ENCODE measurements around the gene DNAJC1.

Gene DNAJC1

DNA sequence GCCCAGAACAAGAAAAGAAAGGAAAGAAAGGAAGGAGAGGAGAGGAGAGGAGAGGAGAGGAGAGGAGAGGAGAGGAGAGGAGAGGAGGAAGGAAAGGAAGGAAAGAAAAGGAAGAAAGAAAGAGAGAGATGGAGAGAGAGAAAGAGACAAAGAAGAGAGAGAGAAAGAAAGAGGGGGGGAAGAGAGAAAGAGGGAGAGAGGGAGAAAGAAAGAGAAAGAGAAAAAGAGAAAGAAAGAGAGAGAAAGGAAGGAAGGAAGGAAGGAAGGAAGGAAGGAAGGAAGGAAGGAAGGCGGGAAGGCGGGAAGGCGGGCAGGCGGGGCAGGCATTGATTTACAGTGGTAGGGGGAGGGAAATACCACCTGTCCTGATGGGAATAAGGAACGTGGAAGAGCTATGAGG is 92.7 kb downstream of the DNAJC1 start:
- Histone ChIP-seq H3K9ac (ENCODE audit: low read depth, low read length) (no peak overlapping the region), H3K4me1 (ENCODE audit: insufficient read depth, low read length) (no peaks in the 10 kb centered on the region), H3K4me3 (ENCODE audit: low read depth in 1 of 2, low read length in 2 of 2) (no peak overlapping the region), H3K4me2 (ENCODE audit: insufficient read depth, low read length) (no peak overlapping the region), H4K20me1 (ENCODE audit: insufficient read depth, low read length) (no peaks in the 10 kb centered on the region), H3K36me3 (ENCODE audit: insufficient read depth, low read length) (no peaks in the 10 kb centered on the region), H3K27me3 (ENCODE audit: insufficient read depth, low read length, poor library complexity) (no peaks in the 10 kb centered on the region), H2AFZ (ENCODE audit: low read depth, low read length) (no peak overlapping the region), H3K79me2 (ENCODE audit: insufficient read depth, low read length) (no peaks in the 10 kb centered on the region), H3K9me3 (ENCODE audit: insufficient read depth, low read length, severe bottlenecking) (no peaks in the 10 kb centered on the region), H3K27ac (ENCODE audit: low read length) (no peak overlapping the region)
- ATAC-seq (ENCODE audit: insufficient read depth, low read depth) (no peak), DNase-seq (no peak)
- TF ChIP-seq EZH2 (IDR thresholded peaks at IDR 0.05; ENCODE audit: borderline replicate concordance, low read depth, low read length, severe bottlenecking), result no peak
- TF ChIP-seq, protein P1, sequence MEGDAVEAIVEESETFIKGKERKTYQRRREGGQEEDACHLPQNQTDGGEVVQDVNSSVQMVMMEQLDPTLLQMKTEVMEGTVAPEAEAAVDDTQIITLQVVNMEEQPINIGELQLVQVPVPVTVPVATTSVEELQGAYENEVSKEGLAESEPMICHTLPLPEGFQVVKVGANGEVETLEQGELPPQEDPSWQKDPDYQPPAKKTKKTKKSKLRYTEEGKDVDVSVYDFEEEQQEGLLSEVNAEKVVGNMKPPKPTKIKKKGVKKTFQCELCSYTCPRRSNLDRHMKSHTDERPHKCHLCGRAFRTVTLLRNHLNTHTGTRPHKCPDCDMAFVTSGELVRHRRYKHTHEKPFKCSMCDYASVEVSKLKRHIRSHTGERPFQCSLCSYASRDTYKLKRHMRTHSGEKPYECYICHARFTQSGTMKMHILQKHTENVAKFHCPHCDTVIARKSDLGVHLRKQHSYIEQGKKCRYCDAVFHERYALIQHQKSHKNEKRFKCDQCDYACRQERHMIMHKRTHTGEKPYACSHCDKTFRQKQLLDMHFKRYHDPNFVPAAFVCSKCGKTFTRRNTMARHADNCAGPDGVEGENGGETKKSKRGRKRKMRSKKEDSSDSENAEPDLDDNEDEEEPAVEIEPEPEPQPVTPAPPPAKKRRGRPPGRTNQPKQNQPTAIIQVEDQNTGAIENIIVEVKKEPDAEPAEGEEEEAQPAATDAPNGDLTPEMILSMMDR (IDR thresholded peaks at IDR 0.05; ENCODE audit: borderline replicate concordance, extremely low read depth, low read length, poor library complexity, severe bottlenecking), result no peak

DNA sequence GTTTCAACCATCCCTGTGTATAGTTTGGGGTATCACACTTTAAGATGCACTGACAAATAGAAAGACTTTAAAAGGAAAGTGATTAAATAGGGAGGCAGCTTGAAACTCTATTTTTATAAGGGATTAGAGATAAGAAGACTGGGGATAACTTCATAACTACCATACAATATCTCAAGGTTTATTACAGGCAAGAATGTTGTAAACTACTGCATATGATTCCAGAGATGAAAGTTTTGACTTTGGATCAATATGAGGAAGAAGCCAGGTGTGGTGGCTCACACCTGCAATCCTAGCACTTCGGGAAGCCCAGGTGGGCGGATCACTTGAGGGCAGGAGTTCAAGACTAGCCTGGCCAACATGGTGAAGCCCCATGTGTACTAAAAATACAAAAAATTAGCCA is 96.1 kb downstream of the DNAJC1 start:
- Histone ChIP-seq H3K4me1 (ENCODE audit: insufficient read depth, low read length) (no peaks in the 10 kb centered on the region), H3K27ac (ENCODE audit: low read length) (no peak overlapping the region), H2AFZ (ENCODE audit: low read depth, low read length) (no peak overlapping the region), H3K9me3 (ENCODE audit: insufficient read depth, low read length, severe bottlenecking) (no peaks in the 10 kb centered on the region), H3K36me3 (ENCODE audit: insufficient read depth, low read length) (no peaks in the 10 kb centered on the region), H3K27me3 (ENCODE audit: insufficient read depth, low read length, poor library complexity) (no peaks in the 10 kb centered on the region), H3K4me3 (ENCODE audit: low read depth in 1 of 2, low read length in 2 of 2) (no peak overlapping the region), H3K9ac (ENCODE audit: low read depth, low read length) (no peak overlapping the region), H3K4me2 (ENCODE audit: insufficient read depth, low read length) (no peak overlapping the region), H4K20me1 (ENCODE audit: insufficient read depth, low read length) (no peaks in the 10 kb centered on the region), H3K79me2 (ENCODE audit: insufficient read depth, low read length) (no peaks in the 10 kb centered on the region)
- TF ChIP-seq EZH2 (IDR thresholded peaks at IDR 0.05; ENCODE audit: borderline replicate concordance, low read depth, low read length, severe bottlenecking), result no peak
- TF ChIP-seq, protein P1 (IDR thresholded peaks at IDR 0.05; ENCODE audit: borderline replicate concordance, extremely low read depth, low read length, poor library complexity, severe bottlenecking), result no peak
- DNase-seq (no peak), ATAC-seq (ENCODE audit: insufficient read depth, low read depth) (no peak)

DNA sequence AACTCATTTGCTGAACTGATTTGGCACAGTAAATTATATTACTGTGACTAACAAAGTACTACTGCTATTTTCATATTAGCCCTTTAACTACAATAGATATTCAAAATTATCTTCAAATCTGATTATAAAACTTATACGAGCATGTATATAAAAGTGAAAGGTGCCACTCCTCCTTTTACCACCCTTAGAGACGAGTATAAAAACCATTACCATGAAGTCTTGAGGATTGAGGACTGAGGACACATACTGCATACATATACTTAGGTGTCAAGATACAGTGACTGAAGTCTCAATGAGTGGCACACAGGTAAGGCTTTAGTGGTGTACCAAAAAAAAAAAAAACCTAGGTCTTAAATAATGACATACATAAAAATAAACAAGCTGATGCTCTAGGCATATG is 98.6 kb downstream of the DNAJC1 start:
- H3K4me3 ChIP-seq (ENCODE audit: low read depth in 1 of 2, low read length in 2 of 2), result no peak overlapping the region
- H2AFZ ChIP-seq (ENCODE audit: low read depth, low read length), result no peak overlapping the region
- ATAC-seq (ENCODE audit: insufficient read depth, low read depth) (no peak), DNase-seq (no peak)
- H3K9me3 ChIP-seq (ENCODE audit: insufficient read depth, low read length, severe bottlenecking), result no peaks in the 10 kb centered on the region
- H3K4me1 ChIP-seq (ENCODE audit: insufficient read depth, low read length), result no peaks in the 10 kb centered on the region
- no peaks in the 10 kb centered on the region for H3K27me3 ChIP-seq (ENCODE audit: insufficient read depth, low read length, poor library complexity)
- no peak overlapping the region for H3K27ac ChIP-seq (ENCODE audit: low read length)
- no peak overlapping the region for H3K9ac ChIP-seq (ENCODE audit: low read depth, low read length)
- H3K36me3 ChIP-seq (ENCODE audit: insufficient read depth, low read length), result no peaks in the 10 kb centered on the region
- no peaks in the 10 kb centered on the region for H3K79me2 ChIP-seq (ENCODE audit: insufficient read depth, low read length)
- H4K20me1 ChIP-seq (ENCODE audit: insufficient read depth, low read length), result no peaks in the 10 kb centered on the region
- TF ChIP-seq, protein P1 (IDR thresholded peaks at IDR 0.05; ENCODE audit: borderline replicate concordance, extremely low read depth, low read length, poor library complexity, severe bottlenecking), result no peak
- TF ChIP-seq EZH2 (IDR thresholded peaks at IDR 0.05; ENCODE audit: borderline replicate concordance, low read depth, low read length, severe bottlenecking), result no peak
- H3K4me2 ChIP-seq (ENCODE audit: insufficient read depth, low read length), result no peak overlapping the region

DNA sequence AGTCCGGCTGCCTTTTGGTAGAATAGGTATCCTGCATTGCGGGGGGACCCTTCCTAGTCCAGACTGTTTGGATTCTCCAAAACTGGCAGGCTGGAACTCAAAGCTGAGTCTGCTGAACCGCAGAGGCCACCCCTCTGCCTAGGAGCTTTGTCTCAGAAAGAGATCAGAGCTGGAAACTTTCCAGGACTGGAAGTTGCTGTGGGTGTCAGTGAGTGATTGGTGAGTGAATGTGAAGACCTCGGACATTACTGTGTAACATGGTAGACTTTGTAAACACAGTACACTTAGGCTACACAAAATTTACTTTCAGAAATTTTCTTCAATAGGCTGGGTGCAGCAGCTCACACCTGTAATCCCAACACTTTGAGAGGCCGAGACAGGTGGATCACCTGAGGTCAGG is 103.8 kb downstream of the DNAJC1 start:
- H3K9ac ChIP-seq (ENCODE audit: low read depth, low read length), result no peak overlapping the region
- H3K4me1 ChIP-seq (ENCODE audit: insufficient read depth, low read length), result no peaks in the 10 kb centered on the region
- no peak for DNase-seq
- H2AFZ ChIP-seq (ENCODE audit: low read depth, low read length), result no peak overlapping the region
- no peaks in the 10 kb centered on the region for H3K9me3 ChIP-seq (ENCODE audit: insufficient read depth, low read length, severe bottlenecking)
- H3K4me2 ChIP-seq (ENCODE audit: insufficient read depth, low read length), result no peak overlapping the region
- H3K27me3 ChIP-seq (ENCODE audit: insufficient read depth, low read length, poor library complexity), result no peaks in the 10 kb centered on the region
- no peak for ATAC-seq (ENCODE audit: insufficient read depth, low read depth)
- H4K20me1 ChIP-seq (ENCODE audit: insufficient read depth, low read length), result no peaks in the 10 kb centered on the region
- H3K27ac ChIP-seq (ENCODE audit: low read length), result no peak overlapping the region
- no peak for TF ChIP-seq EZH2 (IDR thresholded peaks at IDR 0.05; ENCODE audit: borderline replicate concordance, low read depth, low read length, severe bottlenecking)
- no peaks in the 10 kb centered on the region for H3K36me3 ChIP-seq (ENCODE audit: insufficient read depth, low read length)
- no peak overlapping the region for H3K4me3 ChIP-seq (ENCODE audit: low read depth in 1 of 2, low read length in 2 of 2)
- H3K79me2 ChIP-seq (ENCODE audit: insufficient read depth, low read length), result no peaks in the 10 kb centered on the region
